ENCODE data around the gene DPF3.

Gene DPF3

GRCh38 chr14:72682188-72682587, 211.7 kb downstream of the DPF3 start:
- DNase-seq (ENCODE audit: low spot score) = no peak

GRCh38 chr14:72680853-72681640, 212.9 kb downstream of the DPF3 start:
- no peak for DNase-seq (ENCODE audit: low spot score)

DNA sequence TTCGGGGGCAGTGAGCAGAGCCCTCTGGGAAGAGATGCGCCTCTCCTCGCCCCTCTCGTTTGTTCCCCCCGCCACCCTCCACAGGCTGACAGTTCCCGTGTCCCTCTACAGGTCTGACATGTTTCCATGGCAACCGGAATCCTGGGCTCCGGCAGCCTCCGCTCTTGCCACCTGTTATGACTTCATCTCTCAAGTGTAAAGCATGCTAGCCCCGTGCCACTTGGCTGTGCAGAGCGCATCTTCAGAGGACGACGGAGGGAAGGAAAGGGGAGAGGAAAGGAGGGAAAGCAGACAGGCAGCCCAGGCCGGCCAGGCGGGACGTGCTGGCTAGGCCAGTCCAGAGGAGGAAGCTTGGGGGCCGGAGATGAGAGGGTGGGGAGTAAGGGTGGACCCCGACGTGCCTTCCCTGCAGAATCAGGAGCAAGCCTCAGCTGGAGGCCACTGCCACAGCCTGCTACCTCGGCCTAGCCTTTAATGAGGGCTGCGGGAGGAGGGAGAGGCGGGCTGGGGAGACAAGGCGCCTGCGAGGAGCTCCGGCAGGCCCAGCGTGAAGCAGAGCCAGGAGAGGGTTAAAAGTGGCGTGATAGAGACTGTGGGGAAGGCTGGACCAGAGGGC, 214.3 kb downstream of the DPF3 start:
- DNase-seq (ENCODE audit: low spot score) = no peak

DNA sequence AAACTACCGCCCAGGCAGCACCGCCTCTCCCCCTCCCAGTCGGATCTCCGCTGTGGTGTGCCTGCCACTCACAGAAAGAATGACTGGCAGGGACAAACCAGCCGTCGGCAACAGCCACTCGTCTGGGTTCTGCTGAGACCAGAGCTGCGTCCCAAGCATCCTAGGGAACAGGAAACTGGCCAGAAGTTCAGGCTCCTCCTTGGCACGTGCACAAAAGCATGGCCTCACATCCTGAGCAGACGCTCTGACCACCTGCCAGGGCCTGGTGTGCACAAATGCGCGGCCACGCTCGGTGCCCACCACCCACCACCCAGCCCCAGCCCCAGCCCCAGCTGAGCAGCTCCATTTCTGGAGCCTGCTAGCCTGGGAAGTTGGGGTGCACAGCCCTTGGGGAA, 214.8 kb downstream of the DPF3 start:
- no peak for DNase-seq (ENCODE audit: low spot score)

DNA sequence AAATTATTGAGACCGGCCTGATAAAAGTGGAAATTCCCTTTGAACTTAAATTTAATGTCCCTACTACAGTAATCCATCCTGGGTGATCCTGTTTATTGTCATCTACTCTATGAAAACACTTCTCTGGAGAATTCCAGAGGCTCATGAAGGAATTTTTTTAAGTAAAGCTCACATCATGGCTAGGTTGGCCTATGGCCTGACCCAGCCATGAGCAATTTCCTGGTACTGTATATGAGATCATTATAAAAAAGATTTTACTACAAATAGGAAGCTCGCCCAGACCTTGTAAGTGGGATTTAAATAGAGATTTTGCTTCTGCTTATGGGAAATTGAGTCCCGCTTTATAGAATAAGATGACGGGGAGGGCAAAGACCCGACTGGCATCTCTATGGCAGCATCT, 215.5 kb downstream of the DPF3 start:
- peak; percentile 90 for DNase-seq (ENCODE audit: low spot score)

GRCh38 chr14:72677664-72678063, 216.2 kb downstream of the DPF3 start:
- no peak for DNase-seq (ENCODE audit: low spot score)

- no peak for DNase-seq (ENCODE audit: low spot score)
These were observed 218.8 kb downstream of the DPF3 start for GRCh38 chr14:72675126-72675525.

GRCh38 chr14:72673179-72673578, 220.7 kb downstream of the DPF3 start:
- DNase-seq (ENCODE audit: low spot score) = no peak

DNA sequence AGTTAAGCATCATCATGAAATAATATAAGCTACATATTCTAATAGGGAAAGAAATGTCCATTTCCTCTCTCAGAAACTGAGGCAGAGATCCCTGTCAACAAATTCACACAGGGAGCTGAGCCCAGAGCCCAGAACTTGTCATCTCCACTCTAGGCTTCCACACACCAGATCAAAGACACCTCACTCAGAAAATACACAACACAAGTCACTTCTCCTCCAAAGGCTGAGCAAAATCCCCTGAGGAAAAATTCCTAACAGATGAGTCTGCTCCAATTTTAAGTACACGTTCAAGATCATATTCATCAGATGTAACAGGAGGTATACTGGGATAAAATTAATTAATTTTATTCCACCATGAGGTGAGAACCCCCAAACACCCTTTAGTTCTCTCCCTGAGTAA, 227.3 kb downstream of the DPF3 start:
- DNase-seq (ENCODE audit: low spot score) = peak; percentile 39

- peak; percentile 78 for DNase-seq (ENCODE audit: low spot score)
These were observed 228.6 kb downstream of the DPF3 start for GRCh38 chr14:72665259-72665658.

DNA sequence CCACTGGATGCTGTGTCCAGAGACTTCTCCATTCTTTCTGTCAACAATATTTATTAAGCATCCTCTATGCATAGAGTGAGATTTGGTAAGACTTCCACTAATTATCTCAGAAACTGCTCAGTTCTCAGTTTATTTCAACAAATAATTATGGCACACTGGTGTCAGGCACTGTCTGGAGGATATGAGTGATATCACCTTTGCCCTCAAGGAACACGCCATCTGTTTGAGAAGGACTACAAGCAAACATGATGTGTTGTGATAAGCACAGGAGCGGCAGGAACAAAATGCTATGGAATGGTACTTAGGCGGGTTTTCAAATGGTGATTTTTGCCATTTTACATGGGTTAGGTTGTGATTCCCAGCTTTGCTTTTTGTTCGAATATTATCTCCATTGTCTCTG, 229.2 kb downstream of the DPF3 start:
- no peak for DNase-seq (ENCODE audit: low spot score)

GRCh38 chr14:72663956-72664650, 229.8 kb downstream of the DPF3 start:
- DNase-seq (ENCODE audit: low spot score) = no peak

- DNase-seq (ENCODE audit: low spot score) = no peak
These were observed 230.8 kb downstream of the DPF3 start for GRCh38 chr14:72663076-72663487.

GRCh38 chr14:72662214-72662613, 231.7 kb downstream of the DPF3 start:
- DNase-seq (ENCODE audit: low spot score) = no peak

DNA sequence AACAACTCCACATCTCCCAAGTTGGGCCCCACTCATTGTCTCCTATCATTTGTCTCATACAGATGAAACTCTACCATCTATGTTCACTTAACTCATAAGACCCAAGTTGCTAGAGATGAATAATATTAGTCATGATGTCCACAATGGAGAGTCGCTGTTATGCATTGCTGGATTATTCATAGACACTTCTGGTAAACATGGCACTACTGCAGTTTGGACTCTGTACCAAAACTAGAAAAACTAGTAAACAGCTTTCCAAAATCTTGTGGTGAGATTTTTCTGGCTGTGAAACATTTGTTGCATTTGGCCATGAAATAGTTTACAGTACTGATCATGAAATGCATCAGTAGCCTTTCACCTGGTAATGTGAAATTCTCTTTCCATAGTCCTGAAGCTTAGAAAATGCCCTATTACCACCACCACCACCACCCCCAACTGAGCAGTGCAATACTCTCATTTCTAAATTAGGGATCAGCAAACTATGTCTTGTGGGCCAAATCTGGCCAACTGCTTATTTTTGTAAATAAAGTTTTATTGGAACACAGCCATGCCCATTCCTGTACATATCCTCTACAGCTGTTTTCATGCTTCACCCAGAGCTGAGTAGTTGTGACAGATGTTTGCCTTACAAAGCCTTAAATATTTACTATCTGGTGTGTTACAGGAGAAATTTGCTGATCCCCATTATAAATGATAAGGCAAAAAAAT, 236.5 kb downstream of the DPF3 start:
- DNase-seq (ENCODE audit: low spot score) = no peak

DNA sequence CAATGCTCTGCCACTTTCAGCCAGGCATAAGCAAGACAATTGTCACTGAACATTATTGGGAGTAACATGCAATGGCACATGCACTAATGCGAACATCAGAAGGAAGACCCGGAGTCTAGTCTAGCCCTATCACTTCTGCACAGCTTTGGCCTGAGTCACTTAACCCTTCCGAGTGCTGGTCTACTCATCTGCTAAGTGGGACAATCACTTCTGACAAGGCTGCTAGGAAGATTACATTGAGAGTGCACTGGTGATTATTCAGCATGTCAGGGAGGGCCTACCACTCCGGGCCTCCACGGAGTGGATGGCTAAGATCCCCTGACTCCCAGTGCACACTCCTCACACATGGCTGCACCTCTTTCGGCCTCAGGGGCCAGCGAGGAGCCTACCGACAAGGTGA, 240.9 kb downstream of the DPF3 start:
- DNase-seq (ENCODE audit: low spot score) = no peak

DNA sequence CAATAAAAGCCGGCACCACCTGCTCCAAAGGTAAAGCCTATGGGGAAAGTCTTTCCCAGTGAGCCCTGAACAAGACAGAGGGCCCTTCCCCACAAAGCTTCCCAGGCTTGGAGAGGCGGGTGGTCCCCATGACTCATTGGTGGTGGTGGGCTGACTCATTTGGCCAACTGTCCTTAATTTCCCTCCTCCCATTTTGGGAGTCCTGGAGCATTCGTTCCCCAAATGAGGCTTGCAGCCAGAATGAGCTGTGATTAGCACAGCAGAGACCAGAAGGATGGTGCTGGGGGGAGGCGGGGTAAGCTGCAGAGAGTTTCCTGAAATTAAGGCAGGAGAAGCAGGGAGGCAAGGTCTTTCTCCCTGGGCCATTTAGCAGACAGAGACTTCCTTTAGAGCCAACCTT, 241.7 kb downstream of the DPF3 start:
- no peak for DNase-seq (ENCODE audit: low spot score)

DNA sequence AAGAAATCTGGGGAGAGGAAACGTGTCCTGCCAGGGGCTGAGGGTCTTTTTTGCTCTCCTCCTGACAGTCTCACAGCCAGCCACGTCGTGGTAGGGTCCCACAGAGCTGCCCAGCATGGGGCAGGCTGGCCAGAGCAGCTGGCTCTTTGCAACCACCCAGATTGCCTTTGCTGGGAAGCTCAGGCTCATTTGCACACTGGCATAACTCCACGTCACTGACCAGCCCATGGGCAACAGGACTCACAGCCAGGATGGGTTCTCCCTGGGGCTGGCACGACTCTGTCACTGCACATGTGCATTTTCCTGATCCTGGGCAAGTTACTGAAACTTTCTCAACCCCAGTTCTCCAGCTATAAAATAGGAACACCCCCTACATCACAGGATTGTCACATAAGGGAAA, 242.2 kb downstream of the DPF3 start:
- DNase-seq (ENCODE audit: low spot score) = no peak

DNA sequence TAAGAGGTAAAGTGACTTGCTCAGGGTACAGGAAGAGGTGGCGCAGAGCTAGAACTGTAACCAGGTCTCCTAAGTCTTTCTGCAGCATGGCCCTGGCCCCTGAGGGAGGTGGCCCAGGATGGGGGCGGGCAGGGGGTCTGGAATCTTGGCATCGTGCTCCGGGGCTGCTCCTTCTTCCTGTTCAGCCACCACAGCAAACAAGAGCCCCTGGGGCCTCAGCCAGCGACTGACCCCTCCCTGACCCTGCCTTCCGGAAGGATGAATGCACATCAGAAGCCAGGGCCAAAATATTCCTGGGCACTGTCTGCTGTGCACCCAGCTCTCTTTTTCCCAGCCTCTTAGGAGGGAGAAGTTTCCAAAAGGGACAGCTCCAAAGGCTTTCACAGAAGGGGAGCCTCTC, 242.8 kb downstream of the DPF3 start:
- no peak for DNase-seq (ENCODE audit: low spot score)

DNA sequence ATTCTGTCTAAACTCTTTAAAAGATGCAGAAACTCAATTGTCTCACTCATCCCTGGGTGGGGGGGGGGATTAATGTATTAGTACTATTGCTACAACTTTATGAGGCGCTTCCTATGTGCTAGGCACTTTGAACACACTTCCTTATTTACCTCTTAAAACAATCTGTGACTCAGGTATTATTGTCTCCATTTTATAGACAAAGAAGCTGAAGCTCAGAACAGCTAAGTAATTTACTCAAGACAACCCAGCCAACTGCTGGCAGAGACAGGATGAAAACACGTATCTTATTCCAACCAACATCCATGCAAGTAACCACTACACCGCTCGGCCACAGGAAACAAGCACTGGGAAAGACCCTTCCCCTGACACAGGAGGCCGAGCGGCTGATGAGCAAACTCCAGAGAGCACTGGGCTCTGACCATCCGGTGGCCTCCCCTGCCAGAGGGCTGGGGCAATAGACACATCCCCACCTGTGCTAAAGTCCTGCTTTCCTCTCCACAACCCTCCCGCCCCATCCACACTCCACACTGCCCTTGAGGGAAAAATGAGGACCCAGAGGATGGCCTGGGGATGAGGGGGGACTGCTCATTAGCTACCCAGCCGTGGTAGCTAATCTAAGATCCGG, 244.2 kb downstream of the DPF3 start:
- no peak for DNase-seq (ENCODE audit: low spot score)

DNA sequence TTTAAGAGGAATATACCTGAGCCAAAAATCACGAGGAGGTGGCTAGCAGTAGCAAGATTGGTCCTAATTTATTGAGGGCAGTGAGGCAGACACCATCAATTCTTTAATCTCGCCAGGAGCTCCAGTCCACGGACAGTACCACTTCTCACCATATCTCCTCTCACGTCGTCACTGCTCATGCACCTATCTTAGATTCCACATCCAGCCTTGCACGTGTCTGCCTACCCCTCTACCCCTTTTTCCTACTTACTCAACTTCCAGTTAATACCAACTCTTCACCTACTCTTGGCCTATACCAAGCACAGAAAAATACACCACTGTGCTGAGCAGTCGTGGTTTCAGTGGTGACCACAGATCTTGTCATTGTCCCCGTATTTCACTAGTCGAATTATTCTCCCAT, 246.1 kb downstream of the DPF3 start:
- no peak for DNase-seq (ENCODE audit: low spot score)

DNA sequence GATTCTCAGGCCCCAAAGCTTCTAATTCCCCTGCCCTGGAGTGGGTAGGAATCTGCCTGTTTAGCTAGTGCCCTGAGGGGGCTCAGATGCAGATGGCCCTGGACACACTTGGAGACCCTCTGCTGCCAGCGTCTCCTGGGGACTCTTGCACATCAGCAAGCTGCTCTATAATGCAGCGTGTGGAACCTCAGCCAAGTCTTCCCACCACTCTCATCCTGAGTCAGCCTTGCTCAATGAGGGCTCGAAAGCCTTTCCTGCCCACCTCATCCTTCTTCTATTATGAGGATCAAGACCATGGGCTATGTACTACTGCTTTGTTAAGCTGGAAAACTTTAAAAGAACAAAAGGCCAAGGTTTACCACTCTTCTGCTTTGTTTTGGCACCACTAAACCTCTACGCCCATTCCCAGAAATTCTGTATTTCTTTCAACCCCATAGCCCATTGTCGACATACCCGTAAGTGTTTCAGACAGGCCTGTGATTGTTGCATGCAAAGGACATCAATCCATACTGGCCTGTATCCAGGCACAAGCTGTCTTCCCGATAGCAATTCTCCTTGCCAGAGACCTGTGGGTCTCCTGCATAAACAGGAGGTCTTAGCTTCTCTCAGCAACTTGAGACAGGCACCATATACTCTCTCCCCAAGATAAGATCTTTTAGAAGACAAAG, 246.9 kb downstream of the DPF3 start:
- no peak for DNase-seq (ENCODE audit: low spot score)
